Neural cell (in vitro differentiated cells): ENCODE results near the gene UBE2N.

Source experiments
- CTCF ChIP-seq: fragments of 450-650 bp; IDR thresholded peaks from 2 replicates; pipeline ENCODE4 v1.5.1; 2014; ENCODE audit warnings: antibody characterized with exemption, mild to moderate bottlenecking, moderate library complexity; ENCODE audit not compliant: poor library complexity, severe bottlenecking
- EP300 ChIP-seq: fragments of 450-650 bp; conservative IDR thresholded peaks from 2 replicates; pipeline ENCODE4 v1.6.1; 2014; ENCODE audit warnings: antibody characterized with exemption, mild to moderate bottlenecking, moderate library complexity; ENCODE audit not compliant: poor library complexity, severe bottlenecking
- EZH2 ChIP-seq: fragments of 200-600, 300-800 bp; shearing (Covaris generic), sonication (generic); IDR thresholded peaks from 2 replicates; pipeline ENCODE4 v1.6.1; 2014; ENCODE audit warnings: antibody characterized with exemption, low read length, borderline replicate concordance, mild to moderate bottlenecking; ENCODE audit not compliant: insufficient read depth, poor library complexity, severe bottlenecking
- MXI1 ChIP-seq: fragments of 450-650 bp; conservative IDR thresholded peaks from 2 replicates; pipeline ENCODE4 v1.6.1; 2014; ENCODE audit warnings: antibody characterized with exemption, mild to moderate bottlenecking; ENCODE audit not compliant: poor library complexity, severe bottlenecking
- POLR2AphosphoS5 ChIP-seq: IDR thresholded peaks from 2 replicates; pipeline ENCODE4 v1.6.1; 2012
- RAD21 ChIP-seq: fragments of 450-650 bp; conservative IDR thresholded peaks from 2 replicates; pipeline ENCODE4 v1.6.1; 2014; ENCODE audit warnings: antibody characterized with exemption, mild to moderate bottlenecking, moderate library complexity
- TAF1 ChIP-seq: IDR thresholded peaks from 2 replicates; pipeline ENCODE4 v1.6.1; 2012; ENCODE audit warnings: low read depth
- TF ChIP-seq, protein P1 (sequence below): IDR thresholded peaks from 2 replicates; pipeline ENCODE4 v1.6.1; 2012; ENCODE audit warnings: borderline replicate concordance

- TF ChIP-seq CTCF, result no peak
- no peak for TF ChIP-seq RAD21
- TF ChIP-seq MXI1, result no peak
- TF ChIP-seq EZH2, result no peak
- TF ChIP-seq POLR2AphosphoS5, result no peak
- TF ChIP-seq, protein P1, sequence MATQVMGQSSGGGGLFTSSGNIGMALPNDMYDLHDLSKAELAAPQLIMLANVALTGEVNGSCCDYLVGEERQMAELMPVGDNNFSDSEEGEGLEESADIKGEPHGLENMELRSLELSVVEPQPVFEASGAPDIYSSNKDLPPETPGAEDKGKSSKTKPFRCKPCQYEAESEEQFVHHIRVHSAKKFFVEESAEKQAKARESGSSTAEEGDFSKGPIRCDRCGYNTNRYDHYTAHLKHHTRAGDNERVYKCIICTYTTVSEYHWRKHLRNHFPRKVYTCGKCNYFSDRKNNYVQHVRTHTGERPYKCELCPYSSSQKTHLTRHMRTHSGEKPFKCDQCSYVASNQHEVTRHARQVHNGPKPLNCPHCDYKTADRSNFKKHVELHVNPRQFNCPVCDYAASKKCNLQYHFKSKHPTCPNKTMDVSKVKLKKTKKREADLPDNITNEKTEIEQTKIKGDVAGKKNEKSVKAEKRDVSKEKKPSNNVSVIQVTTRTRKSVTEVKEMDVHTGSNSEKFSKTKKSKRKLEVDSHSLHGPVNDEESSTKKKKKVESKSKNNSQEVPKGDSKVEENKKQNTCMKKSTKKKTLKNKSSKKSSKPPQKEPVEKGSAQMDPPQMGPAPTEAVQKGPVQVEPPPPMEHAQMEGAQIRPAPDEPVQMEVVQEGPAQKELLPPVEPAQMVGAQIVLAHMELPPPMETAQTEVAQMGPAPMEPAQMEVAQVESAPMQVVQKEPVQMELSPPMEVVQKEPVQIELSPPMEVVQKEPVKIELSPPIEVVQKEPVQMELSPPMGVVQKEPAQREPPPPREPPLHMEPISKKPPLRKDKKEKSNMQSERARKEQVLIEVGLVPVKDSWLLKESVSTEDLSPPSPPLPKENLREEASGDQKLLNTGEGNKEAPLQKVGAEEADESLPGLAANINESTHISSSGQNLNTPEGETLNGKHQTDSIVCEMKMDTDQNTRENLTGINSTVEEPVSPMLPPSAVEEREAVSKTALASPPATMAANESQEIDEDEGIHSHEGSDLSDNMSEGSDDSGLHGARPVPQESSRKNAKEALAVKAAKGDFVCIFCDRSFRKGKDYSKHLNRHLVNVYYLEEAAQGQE, result no peak
- TF ChIP-seq TAF1, result no peak
- TF ChIP-seq EP300, result no peak
Observed at GRCh38 chr12:93402333-93403311, 39.1 kb downstream of the UBE2N start.
